MCF 10A (cell line): ENCODE results near the gene UHMK1. TPM values are rescaled to one million over a fixed set of nuclear protein-coding genes. Genes with fewer than 3 reads are reported as not detected.

ENCODE experiments used
- total RNA-seq: library from RNA; stranded (reverse); gene quantifications from 2 replicates; pipeline ENCODE4 v1.2.3, GENCODE V29; 2022

Gene UHMK1
- total RNA-seq, 1 experiment from 2014 or later, result 76.9 TPM

Other genes starting within 250 kb of the UHMK1 start
- not detected in 2 replicates for gene SPATA46, start 121.0 kb upstream of the UHMK1 start, total RNA-seq
- gene C1orf226, start 116.1 kb upstream of the UHMK1 start, total RNA-seq, result 3.1 and 3.3 TPM in 2 replicates
- not detected in 2 replicates for gene SH2D1B, start 85.7 kb upstream of the UHMK1 start, total RNA-seq
- gene UAP1, start 63.9 kb downstream of the UHMK1 start, total RNA-seq, result 479 and 542 TPM in 2 replicates
- 4.9 and 5.9 TPM in 2 replicates for gene DDR2, start 134.6 kb downstream of the UHMK1 start, total RNA-seq